NCI-H2107 (cell line): Measurements from ENCODE around the gene USP17L21.
"Not testable (repeated sequence)": the region's sequence is repeated elsewhere in the genome, so short reads cannot be mapped to it uniquely, and the experiment has no call there.

Source experiments
- DNase-seq: peaks from one replicate; lab custom pipeline; 2025; lab: John Stamatoyannopoulos, UW

USP17L21 gene

GRCh38 chr4:9262572-9262971, at the start of gene USP17L21:
TSS of gene USP17L21 (plus strand) at chr4:9262872. CDS start at chr4:9262872, 0 bp downstream.
- not testable (repeated sequence) for DNase-seq

DNA sequence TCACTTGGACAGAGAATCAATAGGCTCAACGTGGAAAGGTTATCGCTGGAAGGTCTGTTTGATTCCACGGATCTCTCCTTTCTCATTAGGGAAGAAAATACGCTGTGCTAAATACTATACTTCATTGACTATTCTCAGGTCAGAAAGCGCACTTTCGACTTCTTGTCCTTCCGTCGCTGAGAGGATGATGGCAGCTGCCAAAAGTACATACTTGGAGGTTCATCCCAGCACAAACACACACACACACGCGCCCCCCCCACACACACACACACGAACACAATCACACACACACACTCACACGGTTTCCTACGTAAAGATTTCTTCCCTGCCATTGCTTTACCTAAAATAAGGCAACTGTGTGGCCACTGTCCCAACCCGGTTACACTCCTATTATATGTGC, 48.0 kb upstream of the USP17L21 start:
- DNase-seq = not testable (repeated sequence)

- DNase-seq = not testable (repeated sequence)
Observed at GRCh38 chr4:9215105-9215504, 47.6 kb upstream of the USP17L21 start, which contains the start of gene USP17L11. TSS of gene USP17L11 (plus strand) at chr4:9215405. CDS start at chr4:9215405, 0 bp downstream.

GRCh38 chr4:9219852-9220251, 42.8 kb upstream of the USP17L21 start, which contains the start of gene USP17L12:
TSS of gene USP17L12 (plus strand) at chr4:9220152. CDS start at chr4:9220152, 0 bp downstream.
- DNase-seq = not testable (repeated sequence)

- not testable (repeated sequence) for DNase-seq
Observed at GRCh38 chr4:9224596-9224995, 38.1 kb upstream of the USP17L21 start, which contains the start of gene USP17L13. TSS of gene USP17L13 (plus strand) at chr4:9224896. CDS start at chr4:9224896, 0 bp downstream.

DNA sequence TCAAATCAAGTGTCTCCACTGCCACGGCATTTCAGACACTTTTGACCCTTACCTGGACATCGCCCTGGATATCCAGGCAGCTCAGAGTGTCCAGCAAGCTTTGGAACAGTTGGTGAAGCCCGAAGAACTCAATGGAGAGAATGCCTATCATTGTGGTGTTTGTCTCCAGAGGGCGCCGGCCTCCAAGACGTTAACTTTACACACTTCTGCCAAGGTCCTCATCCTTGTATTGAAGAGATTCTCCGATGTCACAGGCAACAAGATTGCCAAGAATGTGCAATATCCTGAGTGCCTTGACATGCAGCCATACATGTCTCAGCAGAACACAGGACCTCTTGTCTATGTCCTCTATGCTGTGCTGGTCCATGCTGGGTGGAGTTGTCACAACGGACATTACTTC, 32.4 kb upstream of the USP17L21 start:
- not testable (repeated sequence) for DNase-seq

- DNase-seq = not testable (repeated sequence)
Observed at GRCh38 chr4:9234085-9234484, 28.6 kb upstream of the USP17L21 start, which contains the start of gene USP17L15. TSS of gene USP17L15 (plus strand) at chr4:9234385. CDS start at chr4:9234385, 0 bp downstream.

GRCh38 chr4:9238461-9238860, 24.2 kb upstream of the USP17L21 start:
- DNase-seq = not testable (repeated sequence)

DNA sequence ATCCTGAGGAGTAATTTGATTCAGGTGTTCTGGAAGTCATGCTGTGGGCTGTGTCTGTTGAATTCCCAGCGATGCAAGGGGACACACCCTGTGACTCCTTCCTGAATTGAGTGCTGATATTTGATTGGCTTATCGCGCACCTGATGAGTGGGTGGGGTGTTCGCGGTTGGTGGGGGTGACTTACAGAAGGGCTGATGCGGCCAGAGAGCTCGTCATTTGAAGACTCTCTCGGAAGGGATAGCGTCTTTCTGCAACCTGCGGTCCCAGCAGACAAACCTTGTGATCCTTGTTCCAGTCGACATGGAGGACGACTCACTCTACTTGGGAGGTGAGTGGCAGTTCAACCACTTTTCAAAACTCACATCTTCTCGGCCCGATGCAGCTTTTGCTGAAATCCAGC, 19.1 kb upstream of the USP17L21 start, which contains the start of gene USP17L17:
USP17L17 (plus strand) TSS at position 301 of the 400 bp plus-strand sequence; CDS start at position 301, 0 bp downstream.
- DNase-seq = not testable (repeated sequence)

- not testable (repeated sequence) for DNase-seq
Observed at GRCh38 chr4:9247953-9248680, 14.6 kb upstream of the USP17L21 start, which contains the start of gene USP17L18. TSS of gene USP17L18 (plus strand) at chr4:9248630. CDS start at chr4:9248630, 0 bp downstream.

DNA sequence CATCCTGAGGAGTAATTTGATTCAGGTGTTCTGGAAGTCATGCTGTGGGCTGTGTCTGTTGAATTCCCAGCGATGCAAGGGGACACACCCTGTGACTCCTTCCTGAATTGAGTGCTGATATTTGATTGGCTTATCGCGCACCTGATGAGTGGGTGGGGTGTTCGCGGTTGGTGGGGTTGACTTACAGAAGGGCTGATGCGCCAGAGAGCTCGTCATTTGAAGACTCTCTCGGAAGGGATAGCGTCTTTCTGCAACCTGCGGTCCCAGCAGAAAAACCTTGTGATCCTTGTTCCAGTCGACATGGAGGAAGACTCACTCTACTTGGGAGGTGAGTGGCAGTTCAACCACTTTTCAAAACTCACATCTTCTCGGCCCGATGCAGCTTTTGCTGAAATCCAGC, 9.6 kb upstream of the USP17L21 start, which contains the start of gene USP17L19:
USP17L19 (plus strand) TSS at position 301 of the 400 bp plus-strand sequence; CDS start at position 301, 0 bp downstream.
- DNase-seq = not testable (repeated sequence)

- not testable (repeated sequence) for DNase-seq
Observed at GRCh38 chr4:9257824-9258223, 4.8 kb upstream of the USP17L21 start, which contains the start of gene USP17L20. TSS of gene USP17L20 (plus strand) at chr4:9258124. CDS start at chr4:9258124, 0 bp downstream.

GRCh38 chr4:9267319-9267718, 4.6 kb downstream of the USP17L21 start, which contains the start of gene USP17L22:
TSS of gene USP17L22 (plus strand) at chr4:9267619. CDS start at chr4:9267619, 0 bp downstream.
- DNase-seq = not testable (repeated sequence)

- DNase-seq = not testable (repeated sequence)
Observed at GRCh38 chr4:9271719-9272118, 9.0 kb downstream of the USP17L21 start.
